Posterior cingulate gyrus (tissue), 11 donors: ENCODE data around the gene MRNIP.

Experiments used
- DNase-seq, 10 donors: peaks; one replicate each; pipeline versions ENCODE4 v3.0.0 to v3.0.0-alpha.2; 2020 to 2021; ENCODE audit warnings: mixed read lengths in 3 of 10
- intact Hi-C: fragments of 100-400 bp; cut with DNase I; formaldehyde crosslinking; loops from one replicate; pipeline ENCODE4 v1.15.1; 2023

MRNIP gene

GRCh38 chr5:179890751-179891682 lies 32.4 kb upstream of the MRNIP start:
- intact Hi-C loops: no loop called here
- peak in 2 of 10 donors; percentile 47 to 82 for DNase-seq

GRCh38 chr5:179889885-179890284 lies 31.3 kb upstream of the MRNIP start:
- peak in 2 of 10 donors; percentile 50 for DNase-seq
- intact Hi-C loops: no loop called here

- intact Hi-C loops: no loop called here
Measured at GRCh38 chr5:179887802-179888201, 29.2 kb upstream of the MRNIP start.

GRCh38 chr5:179887095-179887494 lies 28.5 kb upstream of the MRNIP start:
- intact Hi-C loops: no loop called here
- peak in 2 of 10 donors; percentile 31 to 32 for DNase-seq

More at GRCh38 chr5:179887802-179888201, 29.2 kb upstream of the MRNIP start:
- DNase-seq: peak in 2 of 10 donors; percentile 30 to 70

GRCh38 chr5:179886190-179886911 lies 27.7 kb upstream of the MRNIP start:
- DNase-seq: peak in 1 of 10 donors; percentile 39
- intact Hi-C loops: no loop called here

GRCh38 chr5:179885491-179886090 lies 27.0 kb upstream of the MRNIP start:
- DNase-seq: peak in 1 of 10 donors; percentile 51
- intact Hi-C loops: no loop called here

GRCh38 chr5:179883163-179883562 lies 24.5 kb upstream of the MRNIP start:
- intact Hi-C loops: no loop called here

GRCh38 chr5:179882338-179882737 lies 23.7 kb upstream of the MRNIP start:
- intact Hi-C loops: no loop called here
- DNase-seq: no peak

More at GRCh38 chr5:179883163-179883562, 24.5 kb upstream of the MRNIP start:
- no peak for DNase-seq

- intact Hi-C loops: no loop called here
Measured at GRCh38 chr5:179880848-179881590, 22.4 kb upstream of the MRNIP start.

GRCh38 chr5:179880066-179880650 lies 21.5 kb upstream of the MRNIP start:
- DNase-seq: peak in 2 of 10 donors; percentile 29 to 59
- intact Hi-C loops: no loop called here

More at GRCh38 chr5:179880848-179881590, 22.4 kb upstream of the MRNIP start:
- DNase-seq: peak in 2 of 10 donors; percentile 49 to 60

GRCh38 chr5:179879690-179880010 lies 21.0 kb upstream of the MRNIP start:
- DNase-seq: peak in 1 of 10 donors; percentile 65
- intact Hi-C loops: no loop called here

GRCh38 chr5:179879003-179879689 lies 20.5 kb upstream of the MRNIP start:
- peak in 2 of 10 donors; percentile 66 to 68 for DNase-seq
- intact Hi-C loops: no loop called here

- intact Hi-C loops: no loop called here
- DNase-seq: peak in 2 of 10 donors; percentile 37 to 64
Measured at GRCh38 chr5:179878222-179879002, 19.8 kb upstream of the MRNIP start.

- no peak for DNase-seq
- intact Hi-C loops: no loop called here
Measured at GRCh38 chr5:179876610-179876952, 18.0 kb upstream of the MRNIP start.

GRCh38 chr5:179875741-179876609 lies 17.4 kb upstream of the MRNIP start:
- intact Hi-C loops: no loop called here
- DNase-seq: peak in 2 of 10 donors; percentile 27 to 62

- peak in 2 of 10 donors; percentile 65 to 74 for DNase-seq
- intact Hi-C loops: no loop called here
Measured at GRCh38 chr5:179874536-179875292, 16.1 kb upstream of the MRNIP start.

GRCh38 chr5:179874136-179874535 lies 15.5 kb upstream of the MRNIP start:
- intact Hi-C loops: no loop called here

More at GRCh38 chr5:179874136-179874535, 15.5 kb upstream of the MRNIP start:
- peak in 2 of 10 donors; percentile 30 to 35 for DNase-seq
